Measurements from ENCODE around the gene BAG5. TPM values are rescaled to one million over a fixed set of nuclear protein-coding genes. Genes with fewer than 3 reads are reported as not detected.

BAG5 gene
- total and polyA plus RNA-seq, 2 of the 8 experiments (the other 6 are each of a cell fraction or from before 2014, with no cell fraction given): 7.4 to 29.5 TPM

DNA sequence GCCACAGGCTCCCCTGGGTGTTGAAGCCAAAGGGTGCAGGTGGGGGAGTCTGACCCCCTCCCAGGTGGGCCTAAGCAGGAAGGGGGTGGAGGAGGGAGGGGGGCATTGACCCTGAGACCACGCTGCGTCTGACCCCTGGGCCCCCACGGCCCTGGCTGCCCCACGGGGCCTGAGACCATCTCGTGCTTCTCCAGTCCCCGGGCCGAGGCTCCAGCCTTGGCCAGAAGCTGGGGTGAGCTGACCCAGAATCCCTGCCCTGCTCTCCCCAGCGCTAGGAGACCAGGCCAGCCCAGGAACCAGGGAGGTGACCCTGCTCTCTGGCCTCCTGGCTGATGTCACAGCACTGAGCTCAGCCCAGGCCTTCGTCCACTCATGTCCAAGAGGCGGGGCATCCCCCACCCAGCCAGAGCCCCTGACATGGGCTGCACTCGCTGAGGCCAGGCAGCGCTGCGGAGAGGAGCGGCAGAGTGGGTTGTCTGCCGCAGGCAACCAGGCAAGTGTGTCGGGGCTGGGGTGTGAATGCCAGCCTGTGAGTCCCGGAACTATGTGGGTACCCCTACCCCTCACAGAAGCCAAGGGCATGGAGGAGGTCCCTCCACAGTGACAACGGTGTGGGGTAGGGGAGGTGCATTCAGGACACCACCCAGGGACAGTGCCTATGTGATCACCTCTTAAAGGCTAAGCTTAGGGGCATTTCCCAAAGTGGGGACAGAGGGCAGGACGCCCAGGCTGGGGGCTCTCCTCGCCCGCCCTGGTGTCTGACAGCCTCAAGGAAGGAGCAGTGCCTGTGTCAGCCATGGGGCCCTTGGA is 27.2 kb downstream of the BAG5 start (continued):
- TF ChIP-seq CHD7 (IDR thresholded peaks at IDR 0.05; ENCODE audit: insufficient replicate concordance, low read length): no peak

Data from H1 (cell line).